HepG2 (cell line): ENCODE results near the gene BTAF1. TPM values are rescaled to one million over a fixed set of nuclear protein-coding genes. Genes with fewer than 3 reads are reported as not detected.

Experiments
- ATAC-seq: fragments of 200-7000 bp; cut with Tn5 transposase; 3 replicates; pipeline ENCODE4 v1.9.1; 2020; ENCODE audit warnings: mild to moderate bottlenecking, moderate library complexity
- BruUV-seq: library from RNA; stranded (reverse); fragments of 400-500 nt; replicated peaks from 2 replicates; lab custom pipeline; 2021; lab: Mats Ljungman, UMichigan
- CTCF ChIA-PET: fragments of 300-600 bp; formaldehyde crosslinking; extraction: SDS; loops from one replicate; lab custom pipeline; 2021; ENCODE audit warnings: low total read pairs, inconsistent platforms, low intra/inter-chr PET ratio; lab: Yijun Ruan, JAX
- POLR2A ChIA-PET: fragments of 350-600 bp; sonication (Branson Sonifier 250); formaldehyde crosslinking; loops from one replicate; lab custom pipeline; 2020; ENCODE audit warnings: antibody characterized with exemption, inconsistent platforms; lab: Yijun Ruan, JAX
- DNase-seq: peaks from one replicate; pipeline ENCODE4 v3.0.0-alpha.2; 2015; ENCODE audit warnings: low spot score
- FAIRE-seq: peaks from 3 replicates; lab custom pipeline; 2011; peaks lifted over from hg19 to GRCh38; lab: Jason Lieb, UNC
- H2AFZ ChIP-seq: one replicate; pipeline ENCODE4 v1.6.1; 2011; ENCODE audit warnings: low read length, inconsistent platforms
- H3K27ac ChIP-seq: fragments of 300-600 bp; 3 replicates; pipeline ENCODE4 v1.8.0; 2011; ENCODE audit warnings: mixed run types, mild to moderate bottlenecking, mixed read lengths, low read length, inconsistent platforms; ENCODE audit not compliant: insufficient read depth; ENCODE audit errors: extremely low read length
- H3K27me3 ChIP-seq, 2 experiments: fragments of 200-600 bp in 1 of 2; 2 replicates in 1 of 2; 3 replicates in 1 of 2; pipeline versions ENCODE4 v1.6.0 to v1.8.0; 2011; ENCODE audit warnings: low read length in 2 of 2, mild to moderate bottlenecking in 2 of 2, moderate library complexity in 2 of 2, inconsistent platforms in 1 of 2; ENCODE audit not compliant: insufficient read depth in 2 of 2, control insufficient read depth in 1 of 2
- H3K36me3 ChIP-seq, 2 experiments: fragments of 200-600 bp in 1 of 2; replicated peaks in 1 of 2; 2 replicates in 1 of 2; 3 replicates in 1 of 2; pipeline versions ENCODE4 v1.5.1 to v1.8.0; 2011; ENCODE audit warnings: low read length in 2 of 2, inconsistent platforms in 1 of 2; ENCODE audit not compliant: insufficient read depth in 2 of 2, control insufficient read depth in 1 of 2
- H3K4me1 ChIP-seq: 2 replicates; pipeline ENCODE4 v1.5.1; 2012; ENCODE audit warnings: low read length, inconsistent platforms; ENCODE audit not compliant: insufficient read depth
- H3K4me2 ChIP-seq: 2 replicates; pipeline ENCODE4 v1.6.0; 2011; ENCODE audit warnings: low read depth, low read length, inconsistent platforms
- H3K4me3 ChIP-seq, 3 experiments: fragments of 200-600 bp in 1 of 3; sonication (generic), shearing (Covaris generic) in 1 of 3; replicated peaks in 1 of 3; 2 replicates each; pipeline ENCODE4 v1.5.1; 2011 to 2016; ENCODE audit warnings: low read length in 3 of 3, inconsistent platforms in 2 of 3, low read depth in 2 of 3, mild to moderate bottlenecking in 2 of 3, control low read depth in 1 of 3, mixed read lengths in 1 of 3; ENCODE audit not compliant: insufficient read depth in 1 of 3
- H3K79me2 ChIP-seq: one replicate; pipeline ENCODE4 v1.6.1; 2011; ENCODE audit warnings: low read length, inconsistent platforms; ENCODE audit not compliant: insufficient read depth
- H3K9ac ChIP-seq: 2 replicates; pipeline ENCODE4 v1.6.0; 2011; ENCODE audit warnings: mild to moderate bottlenecking, low read depth, low read length, inconsistent platforms; ENCODE audit not compliant: insufficient read depth
- H3K9me3 ChIP-seq: 2 replicates; pipeline ENCODE4 v1.5.1; 2012; ENCODE audit warnings: mild to moderate bottlenecking, low read length
- H4K20me1 ChIP-seq: 2 replicates; pipeline ENCODE4 v1.6.0; 2011; ENCODE audit warnings: inconsistent platforms, mild to moderate bottlenecking, low read length, moderate library complexity; ENCODE audit not compliant: insufficient read depth
- CBFB ChIP-seq: sonication (generic); formaldehyde crosslinking; IDR thresholded peaks from 2 replicates; pipeline ENCODE4 v1.4.0; 2020; ENCODE audit warnings: missing genetic modification reagents
- ESRRA ChIP-seq: sonication (generic); formaldehyde crosslinking; IDR thresholded peaks from 2 replicates; pipeline ENCODE4 v1.5.1; 2020; ENCODE audit warnings: mild to moderate bottlenecking, low read depth, missing genetic modification reagents
- FIP1L1 ChIP-seq: fragments of 200-400 bp; formaldehyde crosslinking; IDR thresholded peaks from 2 replicates; pipeline ENCODE4 v1.6.1; 2018; ENCODE audit warnings: low read depth, mild to moderate bottlenecking, low read length, moderate library complexity, borderline replicate concordance; ENCODE audit not compliant: insufficient read depth
- GFI1 ChIP-seq: sonication (generic); formaldehyde crosslinking; IDR thresholded peaks from 2 replicates; pipeline ENCODE4 v1.5.0; 2020; ENCODE audit warnings: missing genetic modification reagents, mild to moderate bottlenecking, borderline replicate concordance
- HNF4A ChIP-seq: sonication (generic); formaldehyde crosslinking; IDR thresholded peaks from 2 replicates; pipeline ENCODE4 v1.4.0; 2020; ENCODE audit warnings: missing genetic modification reagents
- HOXD1 ChIP-seq: sonication (generic); formaldehyde crosslinking; IDR thresholded peaks from 2 replicates; pipeline ENCODE4 v1.5.0; 2020; ENCODE audit warnings: missing genetic modification reagents
- IRF9 ChIP-seq: sonication (generic); formaldehyde crosslinking; IDR thresholded peaks from 2 replicates; pipeline ENCODE4 v1.8.0; 2022; ENCODE audit warnings: missing genetic modification reagents, mild to moderate bottlenecking, borderline replicate concordance
- ISL2 ChIP-seq: sonication (generic); formaldehyde crosslinking; IDR thresholded peaks from 2 replicates; pipeline ENCODE4 v1.5.0; 2020; ENCODE audit warnings: missing genetic modification reagents
- NCOA5 ChIP-seq: sonication (generic); formaldehyde crosslinking; IDR thresholded peaks from 2 replicates; pipeline ENCODE4 v1.4.0; 2020; ENCODE audit warnings: missing genetic modification reagents
- NCOR1 ChIP-seq: fragments of 200-600 bp; sonication (generic); IDR thresholded peaks from 2 replicates; pipeline ENCODE4 v1.7.0; 2017; ENCODE audit warnings: antibody characterized with exemption, low read length, borderline replicate concordance
- NFKB2 ChIP-seq: sonication (generic); formaldehyde crosslinking; IDR thresholded peaks from 2 replicates; pipeline ENCODE4 v1.4.0; 2020; ENCODE audit warnings: missing genetic modification reagents, borderline replicate concordance
- NR2F2 ChIP-seq: IDR thresholded peaks from 2 replicates; pipeline ENCODE4 v1.6.1; 2012; ENCODE audit warnings: low read depth, inconsistent platforms, borderline replicate concordance
- RFXAP ChIP-seq: sonication (generic); formaldehyde crosslinking; IDR thresholded peaks from 2 replicates; pipeline ENCODE4 v1.4.0; 2020; ENCODE audit warnings: missing genetic modification reagents, borderline replicate concordance
- SIN3A ChIP-seq: IDR thresholded peaks from 2 replicates; pipeline ENCODE4 v1.6.1; 2011; ENCODE audit warnings: low read depth, mild to moderate bottlenecking, control low read depth, low read length, borderline replicate concordance
- STAG1 ChIP-seq: sonication (generic); formaldehyde crosslinking; IDR thresholded peaks from 2 replicates; pipeline ENCODE4 v1.4.0; 2020; ENCODE audit warnings: missing genetic modification reagents
- TFAP4 ChIP-seq: sonication (generic); IDR thresholded peaks from 2 replicates; pipeline ENCODE4 v1.6.1; 2016; ENCODE audit warnings: low read depth, borderline replicate concordance
- ZBTB1 ChIP-seq: sonication (generic); formaldehyde crosslinking; IDR thresholded peaks from 2 replicates; pipeline ENCODE4 v1.4.0; 2020; ENCODE audit warnings: missing genetic modification reagents, borderline replicate concordance
- ZBTB42 ChIP-seq: sonication (generic); formaldehyde crosslinking; IDR thresholded peaks from 2 replicates; pipeline ENCODE4 v1.5.0; 2020; ENCODE audit warnings: mild to moderate bottlenecking, missing genetic modification reagents
- ZNF510 ChIP-seq: sonication (generic); formaldehyde crosslinking; IDR thresholded peaks from 2 replicates; pipeline ENCODE4 v1.4.0; 2020; ENCODE audit warnings: low read depth, mild to moderate bottlenecking, missing genetic modification reagents
- ZNF672 ChIP-seq: sonication (generic); formaldehyde crosslinking; IDR thresholded peaks from 2 replicates; pipeline ENCODE4 v1.8.1; 2022; ENCODE audit warnings: missing genetic modification reagents
- ZNF746 ChIP-seq: sonication (generic); formaldehyde crosslinking; IDR thresholded peaks from 2 replicates; pipeline ENCODE4 v1.8.0; 2022; ENCODE audit warnings: mild to moderate bottlenecking, missing genetic modification reagents
- ZNF792 ChIP-seq: IDR thresholded peaks from 2 replicates; pipeline ENCODE4 v1.6.1; 2016
- WGBS: methylation state at CpG from one replicate; pipeline ENCODE4 v1.1.6; 2017; ENCODE audit warnings: low lambda C conversion rate; 5-methylcytosine and 5-hydroxymethylcytosine counted together
- in situ Hi-C: cut with HindIII; loops from 2 replicates; pipeline ENCODE4 v1.10.0; 2017; ENCODE audit warnings: low pct_unique_long_range_greater_than_20kb; ENCODE audit not compliant: extremely low pct_ligation_motif_present
- intact Hi-C: fragments of 100-400 bp; cut with micrococcal nuclease; formaldehyde crosslinking; loops from one replicate; pipeline ENCODE4 v1.10.0; 2022; ENCODE audit not compliant: unreplicated experiment
- polyA plus RNA-seq, 8 experiments: library from polyadenylated mRNA; depleted of rRNA in 3 of 8; stranded (reverse) in 7 of 8; unstranded in 1 of 8; fragments of >200 nt; fragmentation: Illumina TruSeq in 4 of 8; extraction: Trizol in 4 of 8; gene quantifications; 2 replicates each; pipeline versions ENCODE4 v1.2.1 to v1.2.3, GENCODE V29; 2011 to 2016; ENCODE audit warnings: low read depth in 4 of 8, missing spikeins in 1 of 8, mixed read lengths in 1 of 8; ENCODE audit not compliant: insufficient read depth in 1 of 8
- total RNA-seq, 5 experiments: library from RNA; depleted of rRNA; stranded (reverse); fragments of >200 nt; fragmentation: Illumina TruSeq; extraction: Trizol; gene quantifications; 2 replicates each; pipeline ENCODE4 v1.2.3, GENCODE V29; 2016; ENCODE audit warnings: low read depth in 1 of 5

BTAF1 gene
- total and polyA plus RNA-seq, 2 of the 13 experiments (the other 11 are each of a cell fraction or from before 2014, with no cell fraction given), result 38.6 to 54.1 TPM

- Histone ChIP-seq H3K9me3 (no peaks in the 10 kb centered on the region), H2AFZ (peak overlapping the region; percentile 79), H3K79me2 (peaks cover 2% of the 10 kb centered on the region), H3K9ac (peak overlapping the region; percentile 70), H3K36me3 (no peaks in the 10 kb centered on the region), H4K20me1 (no peaks in the 10 kb centered on the region), H3K27ac (peak overlapping the region; percentile 61), H3K27me3 (no peaks in the 10 kb centered on the region; a peak in 1 of 5 replicates), H3K4me2 (peak overlapping the region; percentile 89), H3K4me1 (peaks cover 37% of the 10 kb centered on the region), H3K4me3 (peak overlapping the region; percentile 69 to 80 (median 78))
- FAIRE-seq (peak; percentile 56), ATAC-seq (peak; percentile 98), DNase-seq (peak; percentile 83)
- ChIA-PET CTCF (interaction anchor here (1.2 to 1.7 kb wide), 2 partner anchors 52 to 151 kb away, joined by 3 to 6 read pairs; no protein-coding TSS in a partner anchor), POLR2A (interaction anchor here (1.0 to 2.2 kb wide), 5 partner anchors 9 to 110 kb away, joined by 3 to 13 read pairs (median 5); partner anchors contain the start of genes BTAF1 and TNKS2)
- intact Hi-C loops, result loop anchor here (1.0 to 2.0 kb wide), 2 partner anchors 16 to 52 kb away; no protein-coding TSS in a partner anchor
- under 1% methylated on average over 41 of the region's 93 CpGs for WGBS
- in situ Hi-C loops, result loop anchor here (5.0 kb wide), 1 partner anchor 151 kb away; no protein-coding TSS in a partner anchor
- BruUV-seq, result no TSS peak
- TF ChIP-seq ZBTB1 (CRISPR knock-in tag) (peak; percentile 42; the same call in 1 of the 2 replicates), RFXAP (CRISPR knock-in tag) (peak; percentile 61; the same call in 1 of the 2 replicates), TFAP4 (0 out of 2 replicates have a peak, but pooled peaks have one; percentile 5), NCOA5 (CRISPR knock-in tag) (no peak), FIP1L1 (no peak), STAG1 (peak; percentile 62), NR2F2 (no peak), NCOR1 (no peak), GFI1 (peak; percentile 3; the same call in 1 of the 2 replicates), ZNF746 (CRISPR knock-in tag) (peak; percentile 66; the same call in 1 of the 2 replicates), CBFB (CRISPR knock-in tag) (peak; percentile 82), HOXD1 (CRISPR knock-in tag) (peak; percentile 12; the same call in 1 of the 2 replicates), ESRRA (CRISPR knock-in tag) (peak; percentile 46; the same call in 1 of the 2 replicates), ZNF510 (CRISPR knock-in tag) (0 out of 2 replicates have a peak, but pooled peaks have one; percentile 45), SIN3A (peak; percentile 27; the same call in 1 of the 2 replicates), ZNF792 (0 out of 2 replicates have a peak, but pooled peaks have one; percentile 65), HNF4A (CRISPR knock-in tag) (peak; percentile 22; the same call in 1 of the 2 replicates), ZNF672 (CRISPR knock-in tag) (0 out of 2 replicates have a peak, but pooled peaks have one; percentile 56), ISL2 (no peak; the same call in 1 of the 2 replicates), IRF9 (peak; percentile 80; the same call in 1 of the 2 replicates), ZBTB42 (CRISPR knock-in tag) (peak; percentile 61; the same call in 1 of the 2 replicates), NFKB2 (CRISPR knock-in tag) (peak; percentile 92; the same call in 1 of the 2 replicates)
Measured at GRCh38 chr10:91908337-91909116, 15.0 kb upstream of the BTAF1 start.
